Spleen (tissue), 7 donors: ENCODE measurements around the gene USP5.

ENCODE experiments used
- CTCF ChIP-seq, 11 experiments: fragments of 200-600 bp in 7 of 11; fragments of 450-650 bp in 4 of 11; sonication (generic) in 4 of 11; IDR thresholded peaks in 8 of 11; conservative IDR thresholded peaks in 3 of 11; 1 replicate in 7 of 11; 2 replicates in 4 of 11; pipeline versions ENCODE4 v1.4.0 to v1.8.0; 2016 to 2021; ENCODE audit warnings: antibody characterized with exemption in 11 of 11, inconsistent platforms in 4 of 11, mild to moderate bottlenecking in 1 of 11
- POLR2A ChIP-seq, 3 donors: fragments of 450-650 bp; IDR thresholded peaks; one replicate each; pipeline ENCODE4 v1.5.1; 2017; ENCODE audit warnings: antibody characterized with exemption in 3 of 3, mild to moderate bottlenecking in 1 of 3
- POLR2AphosphoS5 ChIP-seq, 3 donors: sonication (generic); formaldehyde crosslinking; IDR thresholded peaks; one replicate each; pipeline ENCODE4 v1.5.1; 2017; ENCODE audit warnings: antibody characterized with exemption in 3 of 3
- donor health status: DM: no; HTN: no; CAD: no; lungs with moderate emphysema.
- donor health status: DM: no; HTN: no; CAD: no.
- donor health status: DM: no; HTN: no; CAD: no.

- TF ChIP-seq CTCF (IDR thresholded peaks at IDR 0.05 in 8 of 11, conservative IDR thresholded peaks at IDR 0.05 in 3 of 11) = no peak
- no peak for TF ChIP-seq POLR2A (IDR thresholded peaks at IDR 0.05)
- TF ChIP-seq POLR2AphosphoS5 (IDR thresholded peaks at IDR 0.05) = no peak
Measured at GRCh38 chr12:6817098-6817497, 34.9 kb upstream of the USP5 start.
